ENCODE measurements around the gene IQGAP3. TPM values are rescaled to one million over a fixed set of nuclear protein-coding genes. Genes with fewer than 3 reads are reported as not detected.

IQGAP3 gene
- polyA plus RNA-seq, 1 donor from 2014 or later, result not detected

- H3K36me3 ChIP-seq (ENCODE audit: insufficient read depth, low read length), result no peaks in the 10 kb centered on the region
- H4K20me1 ChIP-seq (ENCODE audit: insufficient read depth), result no peaks in the 10 kb centered on the region
- no peak overlapping the region for H3K9ac ChIP-seq (ENCODE audit: low read length)
- no peaks in the 10 kb centered on the region for H3K27me3 ChIP-seq (ENCODE audit: insufficient read depth, low read depth, low read length)
- no peak overlapping the region for H3K4me2 ChIP-seq (ENCODE audit: low read length)
- no peaks in the 10 kb centered on the region for H3K79me2 ChIP-seq (replicated peaks; ENCODE audit: insufficient read depth, low read length)
- H2AFZ ChIP-seq (ENCODE audit: low read depth, low read length), result no peak overlapping the region
- no peaks in the 10 kb centered on the region for H3K9me3 ChIP-seq (ENCODE audit: low read length)
- no peak for TF ChIP-seq TAF1 (IDR thresholded peaks at IDR 0.05; ENCODE audit: low read depth)
- TF ChIP-seq REST (IDR thresholded peaks at IDR 0.05; ENCODE audit: borderline replicate concordance), result no peak
- TF ChIP-seq SMC3 (conservative IDR thresholded peaks at IDR 0.05; ENCODE audit: poor library complexity), result no peak
- no peak for TF ChIP-seq CTCF (IDR thresholded peaks at IDR 0.05; ENCODE audit: poor library complexity, severe bottlenecking)
- no peak for TF ChIP-seq EP300 (conservative IDR thresholded peaks at IDR 0.05; ENCODE audit: poor library complexity, severe bottlenecking)
- TF ChIP-seq POLR2AphosphoS5 (IDR thresholded peaks at IDR 0.05), result no peak
- no peak for TF ChIP-seq MXI1 (conservative IDR thresholded peaks at IDR 0.05; ENCODE audit: poor library complexity, severe bottlenecking)
- no peak for TF ChIP-seq RAD21 (conservative IDR thresholded peaks at IDR 0.05)
- TF ChIP-seq EZH2 (IDR thresholded peaks at IDR 0.05; ENCODE audit: borderline replicate concordance, insufficient read depth, low read length, poor library complexity, severe bottlenecking), result no peak
- no peak overlapping the region for H3K27ac ChIP-seq (ENCODE audit: low read length)
- H3K4me3 ChIP-seq (ENCODE audit: low read length), result no peak overlapping the region
- no peaks in the 10 kb centered on the region for H3K9me2 ChIP-seq (ENCODE audit: insufficient read depth, low read length)
- no peaks in the 10 kb centered on the region for H3F3A ChIP-seq (ENCODE audit: insufficient read depth, low read length, poor library complexity, severe bottlenecking)
Observed at GRCh38 chr1:156534424-156535060, 37.8 kb downstream of the IQGAP3 start.

- Histone ChIP-seq H3K27me3 (ENCODE audit: insufficient read depth, low read depth, low read length) (no peaks in the 10 kb centered on the region), H3K36me3 (ENCODE audit: insufficient read depth, low read length) (no peaks in the 10 kb centered on the region), H3F3A (ENCODE audit: insufficient read depth, low read length, poor library complexity, severe bottlenecking) (no peaks in the 10 kb centered on the region), H4K20me1 (ENCODE audit: insufficient read depth) (no peaks in the 10 kb centered on the region), H3K27ac (ENCODE audit: low read length) (no peak overlapping the region), H3K4me2 (ENCODE audit: low read length) (no peak overlapping the region), H3K9me2 (ENCODE audit: insufficient read depth, low read length) (no peaks in the 10 kb centered on the region), H3K9me3 (ENCODE audit: low read length) (no peaks in the 10 kb centered on the region), H3K79me2 (replicated peaks; ENCODE audit: insufficient read depth, low read length) (no peaks in the 10 kb centered on the region), H2AFZ (ENCODE audit: low read depth, low read length) (no peak overlapping the region), H3K9ac (ENCODE audit: low read length) (no peak overlapping the region), H3K4me3 (ENCODE audit: low read length) (no peak overlapping the region)
- no peak for TF ChIP-seq TAF1 (IDR thresholded peaks at IDR 0.05; ENCODE audit: low read depth)
- TF ChIP-seq MXI1 (conservative IDR thresholded peaks at IDR 0.05; ENCODE audit: poor library complexity, severe bottlenecking), result no peak
- no peak for TF ChIP-seq EZH2 (IDR thresholded peaks at IDR 0.05; ENCODE audit: borderline replicate concordance, insufficient read depth, low read length, poor library complexity, severe bottlenecking)
- TF ChIP-seq CTCF (IDR thresholded peaks at IDR 0.05; ENCODE audit: poor library complexity, severe bottlenecking), result no peak
Observed at GRCh38 chr1:156533568-156534220, 38.7 kb downstream of the IQGAP3 start.
